Caco-2 (cell line): ENCODE measurements around the gene SHFL. TPM values are rescaled to one million over a fixed set of nuclear protein-coding genes. Genes with fewer than 3 reads are reported as not detected.

Experiments
- BruUV-seq: library from RNA; stranded (reverse); fragments of 400-500 nt; replicated peaks from 2 replicates; lab custom pipeline; 2021; lab: Mats Ljungman, UMichigan
- CTCF ChIA-PET: fragments of 300-600 bp; sonication (Branson Sonifier 250); formaldehyde crosslinking; loops from one replicate; lab custom pipeline; 2022; ENCODE audit warnings: antibody characterized with exemption; lab: Charles Lee
- POLR2A ChIA-PET: fragments of 300-600 bp; sonication (Branson Sonifier 250); formaldehyde crosslinking; loops from one replicate; lab custom pipeline; 2022; ENCODE audit warnings: antibody characterized with exemption; lab: Charles Lee
- DNase-seq, 2 experiments: peaks; one replicate each; pipeline versions ENCODE4 v3.0.0 to v3.0.0-alpha.2; 2020 to 2022
- H3K27me3 ChIP-seq: replicated peaks from 2 replicates; pipeline ENCODE4 v1.6.0; 2011; ENCODE audit warnings: low read length; ENCODE audit not compliant: control insufficient read depth, insufficient read depth
- H3K36me3 ChIP-seq: 2 replicates; pipeline ENCODE4 v1.5.1; 2011; ENCODE audit warnings: low read length; ENCODE audit not compliant: control insufficient read depth, insufficient read depth
- H3K4me1 ChIP-seq: fragments of 250-450 bp; sonication (Bioruptor Pico); 2 replicates; pipeline ENCODE4 v1.5.1; 2020; ENCODE audit warnings: mild to moderate bottlenecking
- H3K4me3 ChIP-seq: 2 replicates; pipeline ENCODE4 v1.5.1; 2011; ENCODE audit warnings: low read depth, mild to moderate bottlenecking, control low read depth, low read length
- H3K9me3 ChIP-seq: fragments of 250-450 bp; sonication (Bioruptor Pico); 2 replicates; pipeline ENCODE4 v1.5.1; 2020; ENCODE audit warnings: mild to moderate bottlenecking, moderate library complexity
- H3K27ac Mint-ChIP-seq: one replicate; pipeline ENCODE4 v1.8.0; 2022; ENCODE audit warnings: mixed read lengths; ENCODE audit not compliant: unreplicated experiment
- H3K27me3 Mint-ChIP-seq: one replicate; pipeline ENCODE4 v1.8.0; 2022; ENCODE audit warnings: mixed read lengths; ENCODE audit not compliant: insufficient read depth, unreplicated experiment
- H3K36me3 Mint-ChIP-seq: one replicate; pipeline ENCODE4 v1.8.0; 2022; ENCODE audit warnings: mild to moderate bottlenecking, mixed read lengths; ENCODE audit not compliant: insufficient read depth, unreplicated experiment
- H3K4me1 Mint-ChIP-seq: one replicate; pipeline ENCODE4 v1.8.0; 2022; ENCODE audit warnings: low read depth, mixed read lengths; ENCODE audit not compliant: unreplicated experiment
- H3K4me3 Mint-ChIP-seq: one replicate; pipeline ENCODE4 v1.8.0; 2022; ENCODE audit warnings: mild to moderate bottlenecking, moderate library complexity, mixed read lengths; ENCODE audit not compliant: unreplicated experiment
- H3K9me3 Mint-ChIP-seq: one replicate; pipeline ENCODE4 v1.8.0; 2022; ENCODE audit warnings: mixed read lengths; ENCODE audit not compliant: unreplicated experiment
- CTCF ChIP-seq, 2 experiments: fragments of 200-600 bp in 1 of 2; IDR thresholded peaks; 1 replicate in 1 of 2; 2 replicates in 1 of 2; pipeline versions ENCODE4 v1.5.1 to v1.8.0; 2011 to 2022; ENCODE audit warnings: antibody characterized with exemption in 1 of 2, control low read depth in 1 of 2, inconsistent platforms in 1 of 2, low read depth in 1 of 2, low read length in 1 of 2, mild to moderate bottlenecking in 1 of 2, moderate library complexity in 1 of 2; ENCODE audit not compliant: insufficient read depth in 1 of 2, severe bottlenecking in 1 of 2, unreplicated experiment in 1 of 2
- intact Hi-C: fragments of 100-400 bp; cut with micrococcal nuclease; formaldehyde crosslinking; loops from one replicate; pipeline ENCODE4 v1.10.0; 2022; ENCODE audit not compliant: unreplicated experiment
- total RNA-seq: library from RNA; stranded (reverse); gene quantifications from 2 replicates; pipeline ENCODE4 v1.2.3, GENCODE V29; 2022

The SHFL gene
- total RNA-seq, 1 experiment from 2014 or later = 6.2 TPM

DNA sequence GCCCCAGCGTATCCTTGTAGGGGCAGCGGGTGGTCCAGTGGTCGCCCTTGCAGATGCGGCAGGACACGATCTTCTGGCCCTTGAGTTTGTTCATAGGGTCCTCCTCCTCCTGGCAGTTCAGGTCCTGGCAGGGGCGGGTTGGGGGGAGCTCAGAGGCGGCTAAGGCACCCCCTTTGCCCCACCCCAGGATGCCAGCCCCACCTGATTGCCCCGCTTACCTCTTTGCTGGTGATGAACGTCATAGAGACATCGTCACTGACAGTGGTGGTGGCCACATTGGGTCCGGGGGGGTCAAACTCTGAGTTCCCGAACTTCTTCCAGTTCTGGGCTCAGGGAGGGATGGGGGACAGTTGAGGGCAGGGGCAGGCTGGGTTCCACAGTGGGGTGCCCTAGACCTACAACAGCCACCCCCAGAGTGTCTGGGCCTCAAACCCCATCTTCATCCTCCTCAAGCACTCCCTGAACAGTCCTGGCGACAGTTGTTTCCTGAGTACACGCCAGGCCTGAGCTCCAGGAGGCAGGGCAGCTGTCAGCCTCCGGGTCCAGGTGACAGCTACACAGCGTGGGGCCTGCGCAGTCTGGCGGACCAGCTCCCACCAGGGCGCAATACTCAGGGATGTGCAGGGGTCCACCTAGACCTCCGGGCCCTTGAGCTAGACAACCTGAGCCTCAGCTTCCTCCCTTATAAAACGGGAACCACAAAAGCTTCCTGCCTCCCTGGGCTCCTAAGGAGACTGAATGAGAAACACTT, 30.9 kb downstream of the SHFL start:
- no peaks in the 10 kb centered on the region for H3K4me1 ChIP-seq
- ChIA-PET CTCF (interaction anchor here (0.6 kb wide), 1 partner anchor 78 kb away, joined by 3 read pairs; the partner anchor contains the start of gene DNMT1), POLR2A (interaction anchor here (0.6 to 1.2 kb wide), 2 partner anchors 20 to 286 kb away, joined by 3 to 7 read pairs; no protein-coding TSS in a partner anchor)
- H3K27me3 Mint-ChIP-seq = no peaks in the 10 kb centered on the region
- no peaks in the 10 kb centered on the region; the same call in 1 of the 2 replicates for H3K36me3 ChIP-seq
- H3K9me3 ChIP-seq = no peaks in the 10 kb centered on the region
- no peaks in the 10 kb centered on the region for H3K27me3 ChIP-seq
- H3K4me3 ChIP-seq = no peak overlapping the region
- H3K27ac Mint-ChIP-seq = no peak overlapping the region
- H3K9me3 Mint-ChIP-seq = no peaks in the 10 kb centered on the region
- BruUV-seq = no TSS peak
- peak overlapping the region; percentile 19 for H3K4me3 Mint-ChIP-seq
- intact Hi-C loops = loop anchor here (10.0 kb wide), 1 partner anchor 182 kb away; the partner anchor contains the start of gene OLFM2
- TF ChIP-seq CTCF (IDR thresholded peaks at IDR 0.05; ENCODE audit: insufficient read depth in 1 of 2, low read depth in 1 of 2, low read length in 1 of 2, severe bottlenecking in 1 of 2, unreplicated experiment in 1 of 2) = no peak
- no peak for DNase-seq
- H3K36me3 Mint-ChIP-seq = peaks cover 70% of the 10 kb centered on the region
- H3K4me1 Mint-ChIP-seq = no peaks in the 10 kb centered on the region

DNA sequence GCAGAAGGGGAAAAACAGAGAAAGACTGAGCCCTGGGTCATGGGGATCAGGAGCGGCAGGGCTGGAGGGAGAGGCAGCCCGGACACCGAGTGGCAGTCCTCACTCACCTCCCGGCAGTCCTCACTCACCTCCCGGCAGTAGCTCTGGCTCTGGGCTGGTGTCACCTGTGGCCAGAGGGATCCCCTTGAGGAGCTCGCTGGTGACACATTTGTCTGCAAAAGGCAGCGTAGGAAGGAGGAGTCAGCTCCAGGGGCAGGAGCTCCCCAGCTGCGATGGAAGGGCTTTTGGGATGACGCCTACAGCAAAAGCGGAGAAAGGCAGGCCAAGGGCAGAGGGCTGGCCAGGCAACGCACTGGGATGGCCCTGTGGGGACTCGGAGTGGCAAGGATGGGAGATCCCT, 32.8 kb downstream of the SHFL start:
- no peak for TF ChIP-seq CTCF (IDR thresholded peaks at IDR 0.05; ENCODE audit: insufficient read depth in 1 of 2, low read depth in 1 of 2, low read length in 1 of 2, severe bottlenecking in 1 of 2, unreplicated experiment in 1 of 2)
- H3K4me3 Mint-ChIP-seq = peak overlapping the region; percentile 93
- intact Hi-C loops = loop anchor here (10.0 kb wide), 1 partner anchor 184 kb away; the partner anchor contains the start of gene OLFM2
- POLR2A ChIA-PET = no interaction called here
- peaks cover 51% of the 10 kb centered on the region for H3K36me3 Mint-ChIP-seq
- H3K36me3 ChIP-seq = no peaks in the 10 kb centered on the region; the same call in 1 of the 2 replicates
- H3K4me3 ChIP-seq = peak overlapping the region; percentile 97
- no peaks in the 10 kb centered on the region for H3K4me1 Mint-ChIP-seq
- H3K27me3 ChIP-seq = no peaks in the 10 kb centered on the region
- CTCF ChIA-PET = no interaction called here
- H3K27me3 Mint-ChIP-seq = no peaks in the 10 kb centered on the region
- no TSS peak for BruUV-seq
- H3K4me1 ChIP-seq = no peaks in the 10 kb centered on the region
- no peaks in the 10 kb centered on the region for H3K9me3 Mint-ChIP-seq
- no peaks in the 10 kb centered on the region for H3K9me3 ChIP-seq
- peak overlapping the region; percentile 89 for H3K27ac Mint-ChIP-seq
- no peak for DNase-seq

GRCh38 chr19:10120538-10121189, 34.5 kb downstream of the SHFL start:
- no peak overlapping the region for H3K27ac Mint-ChIP-seq
- H3K36me3 ChIP-seq = no peaks in the 10 kb centered on the region; the same call in 1 of the 2 replicates
- no peak for DNase-seq
- H3K4me1 ChIP-seq = no peaks in the 10 kb centered on the region
- no peak overlapping the region for H3K4me3 ChIP-seq
- no peak for TF ChIP-seq CTCF (IDR thresholded peaks at IDR 0.05; ENCODE audit: insufficient read depth in 1 of 2, low read depth in 1 of 2, low read length in 1 of 2, severe bottlenecking in 1 of 2, unreplicated experiment in 1 of 2)
- H3K4me1 Mint-ChIP-seq = no peaks in the 10 kb centered on the region
- H3K4me3 Mint-ChIP-seq = no peak overlapping the region
- H3K27me3 ChIP-seq = no peaks in the 10 kb centered on the region
- H3K36me3 Mint-ChIP-seq = peaks cover 35% of the 10 kb centered on the region
- no peaks in the 10 kb centered on the region for H3K27me3 Mint-ChIP-seq
- CTCF ChIA-PET = no interaction called here
- intact Hi-C loops = loop anchor here (1.0 kb wide), 1 partner anchor 131 kb away; no protein-coding TSS in a partner anchor
- no TSS peak for BruUV-seq
- POLR2A ChIA-PET = no interaction called here
- H3K9me3 Mint-ChIP-seq = no peaks in the 10 kb centered on the region
- H3K9me3 ChIP-seq = no peaks in the 10 kb centered on the region
